ENCODE data around the gene OS9. TPM values are rescaled to one million over a fixed set of nuclear protein-coding genes. Genes with fewer than 3 reads are reported as not detected.

OS9 gene
- total and polyA plus RNA-seq, 2 of the 4 experiments (the other 2 are of a cell fraction), result 159 to 272 TPM

DNA sequence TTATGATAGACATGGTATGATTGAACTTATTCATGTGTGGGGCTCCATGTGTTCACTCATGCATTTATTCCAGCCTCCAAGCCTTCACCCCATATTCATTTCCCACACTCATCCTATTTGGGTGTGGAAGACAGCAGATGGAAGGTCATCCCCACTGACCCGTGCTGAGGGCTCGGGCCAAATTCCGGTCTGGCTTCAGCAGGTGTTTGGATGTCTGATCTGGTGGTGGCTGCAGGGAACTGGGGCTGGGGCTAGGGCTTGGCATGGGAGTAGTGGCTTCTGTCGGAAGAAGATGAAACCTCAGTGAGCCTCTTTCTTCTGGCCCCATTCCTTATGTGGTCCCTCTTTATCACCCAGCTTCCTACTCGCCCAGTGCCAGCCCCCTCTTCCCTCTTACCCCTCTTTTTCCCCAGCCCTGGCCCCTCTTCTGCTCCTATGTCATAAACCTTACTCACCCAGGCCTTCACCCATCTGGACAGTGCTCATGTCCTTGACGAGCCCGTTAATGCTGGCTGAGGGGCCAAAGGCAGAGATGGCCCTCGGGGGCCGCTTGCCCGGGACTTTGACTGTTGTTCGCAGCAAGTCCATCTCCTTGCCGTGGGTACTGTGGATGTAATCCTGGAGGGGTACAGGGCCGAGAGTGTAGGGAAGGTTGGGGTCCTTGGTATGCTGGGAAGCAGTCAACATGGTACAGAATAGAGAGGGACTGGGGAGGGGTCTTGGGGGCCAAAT lies 36.6 kb downstream of the OS9 start:
- H3K9me3 ChIP-seq (ENCODE audit: control insufficient read depth, insufficient read depth, low read length), result no peaks in the 10 kb centered on the region
- H2AK9ac ChIP-seq (replicated peaks; ENCODE audit: low read depth, low read length, poor library complexity), result no peak overlapping the region
- no peak overlapping the region for H3K56ac ChIP-seq (ENCODE audit: extremely low read depth, insufficient read depth, low read length)
- intact Hi-C loops (cut with micrococcal nuclease), result no loop called here
- no peak overlapping the region for H2AFZ ChIP-seq (replicated peaks; ENCODE audit: low read length, poor library complexity)
- H3K27me3 ChIP-seq (ENCODE audit: control insufficient read depth, insufficient read depth, low read length), result peaks cover 44% of the 10 kb centered on the region
- no peak overlapping the region for H4K8ac ChIP-seq (ENCODE audit: low read depth in 2 of 2, low read length in 2 of 2)
- no peak overlapping the region for H2BK5ac ChIP-seq (ENCODE audit: low read depth, low read length, poor library complexity, severe bottlenecking)
- in situ Hi-C loops (cut with MboI; ENCODE audit: low sequenced_read_pairs), result loop anchor here (10.0 kb wide), 1 partner anchor 146 kb away; no protein-coding TSS in a partner anchor
- no peak overlapping the region for H3K4me3 ChIP-seq (ENCODE audit: insufficient read depth, low read depth, low read length)
- DNase-seq (no peak), ATAC-seq (ENCODE audit: low read depth) (no peak)
- BruUV-seq (replicated peaks), result no TSS peak
- H3K4me2 ChIP-seq (ENCODE audit: low read depth, low read length), result no peak overlapping the region
- no peak overlapping the region for H4K91ac ChIP-seq (ENCODE audit: insufficient read depth, low read depth, low read length)
- peaks cover 16% of the 10 kb centered on the region; the same call in 1 of the 2 replicates for H4K20me1 ChIP-seq (ENCODE audit: insufficient read depth, low read length)
- WGBS, 2 experiments (ENCODE audit: extremely low coverage in 2 of 2, insufficient read length in 1 of 2), result 81% methylated on average over 6 of the region's 13 CpGs; no CpG with 5 or more reads in 1 of the 2 experiments
- H3K18ac ChIP-seq (ENCODE audit: low read depth, low read length), result no peak overlapping the region
- no peak overlapping the region for H2BK20ac ChIP-seq (ENCODE audit: low read depth, low read length)
- 0 out of 2 replicates have a peak, but pooled peaks cover 6% of the 10 kb centered on the region for H3K9me1 ChIP-seq (ENCODE audit: insufficient read depth, low read length)
- H3K36me3 ChIP-seq (ENCODE audit: control insufficient read depth, insufficient read depth, low read length), result peaks cover 6% of the 10 kb centered on the region; the same call in 1 of the 2 replicates
- no peak overlapping the region for H3K9ac ChIP-seq (ENCODE audit: low read depth, low read length)
- H2AK5ac ChIP-seq (ENCODE audit: low read depth, low read length), result no peak overlapping the region
- H3K27ac ChIP-seq (ENCODE audit: insufficient read depth, low read length), result no peak overlapping the region
- no peak overlapping the region for H2BK120ac ChIP-seq (ENCODE audit: low read depth, low read length)
- ChIA-PET POLR2A (ENCODE audit: unreplicated experiment) (no interaction called here), CTCF (no interaction called here)
- H3K14ac ChIP-seq (replicated peaks; ENCODE audit: low read depth, low read length), result no peak overlapping the region
- no peak overlapping the region for H3K23ac ChIP-seq (ENCODE audit: low read depth, low read length)
- dilution Hi-C loops (cut with HindIII; ENCODE audit: low sequenced_read_pairs, unreplicated experiment), result no loop called here
- H3K4me1 ChIP-seq (ENCODE audit: control insufficient read depth, insufficient read depth, low read length), result 0 out of 2 replicates have a peak, but pooled peaks cover 4% of the 10 kb centered on the region
- peaks cover 0 to 17% of the 10 kb centered on the region in 2 experiments; a peak in 1 of 4 replicates for H3K79me1 ChIP-seq (ENCODE audit: low read depth in 1 of 2, low read length in 2 of 2)
- no peak overlapping the region for H3K4ac ChIP-seq (ENCODE audit: low read depth, low read length)
- H4K5ac ChIP-seq (ENCODE audit: low read depth, low read length), result no peak overlapping the region
- H2BK15ac ChIP-seq (ENCODE audit: low read depth, low read length), result no peak overlapping the region
- TF ChIP-seq MXI1 (IDR thresholded peaks at IDR 0.05; ENCODE audit: borderline replicate concordance, low read depth, low read length), result no peak
- no peak for TF ChIP-seq BHLHE40 (IDR thresholded peaks at IDR 0.05; ENCODE audit: low read depth, low read length)
- TF ChIP-seq SMC3 (IDR thresholded peaks at IDR 0.05; ENCODE audit: low read depth, low read length), result no peak
- TF ChIP-seq, protein P1, sequence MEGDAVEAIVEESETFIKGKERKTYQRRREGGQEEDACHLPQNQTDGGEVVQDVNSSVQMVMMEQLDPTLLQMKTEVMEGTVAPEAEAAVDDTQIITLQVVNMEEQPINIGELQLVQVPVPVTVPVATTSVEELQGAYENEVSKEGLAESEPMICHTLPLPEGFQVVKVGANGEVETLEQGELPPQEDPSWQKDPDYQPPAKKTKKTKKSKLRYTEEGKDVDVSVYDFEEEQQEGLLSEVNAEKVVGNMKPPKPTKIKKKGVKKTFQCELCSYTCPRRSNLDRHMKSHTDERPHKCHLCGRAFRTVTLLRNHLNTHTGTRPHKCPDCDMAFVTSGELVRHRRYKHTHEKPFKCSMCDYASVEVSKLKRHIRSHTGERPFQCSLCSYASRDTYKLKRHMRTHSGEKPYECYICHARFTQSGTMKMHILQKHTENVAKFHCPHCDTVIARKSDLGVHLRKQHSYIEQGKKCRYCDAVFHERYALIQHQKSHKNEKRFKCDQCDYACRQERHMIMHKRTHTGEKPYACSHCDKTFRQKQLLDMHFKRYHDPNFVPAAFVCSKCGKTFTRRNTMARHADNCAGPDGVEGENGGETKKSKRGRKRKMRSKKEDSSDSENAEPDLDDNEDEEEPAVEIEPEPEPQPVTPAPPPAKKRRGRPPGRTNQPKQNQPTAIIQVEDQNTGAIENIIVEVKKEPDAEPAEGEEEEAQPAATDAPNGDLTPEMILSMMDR (conservative IDR thresholded peaks at IDR 0.05; ENCODE audit: low read depth, low read length), result no peak
- TF ChIP-seq RAD21 (IDR thresholded peaks at IDR 0.05; ENCODE audit: low read length), result no peak
- TF ChIP-seq POLR2A (IDR thresholded peaks at IDR 0.05; ENCODE audit: low read depth, low read length), result no peak
- TF ChIP-seq FOS (IDR thresholded peaks at IDR 0.05; ENCODE audit: low read depth, low read length), result no peak
- TF ChIP-seq MAFK (IDR thresholded peaks at IDR 0.05; ENCODE audit: low read depth, low read length), result no peak
- no peak for TF ChIP-seq CEBPB (IDR thresholded peaks at IDR 0.05; ENCODE audit: low read depth, low read length)
- no peak for TF ChIP-seq RCOR1 (IDR thresholded peaks at IDR 0.05; ENCODE audit: insufficient replicate concordance, low read length)
- TF ChIP-seq MAZ (IDR thresholded peaks at IDR 0.05; ENCODE audit: borderline replicate concordance, low read depth, low read length), result no peak
- TF ChIP-seq, protein P2, sequence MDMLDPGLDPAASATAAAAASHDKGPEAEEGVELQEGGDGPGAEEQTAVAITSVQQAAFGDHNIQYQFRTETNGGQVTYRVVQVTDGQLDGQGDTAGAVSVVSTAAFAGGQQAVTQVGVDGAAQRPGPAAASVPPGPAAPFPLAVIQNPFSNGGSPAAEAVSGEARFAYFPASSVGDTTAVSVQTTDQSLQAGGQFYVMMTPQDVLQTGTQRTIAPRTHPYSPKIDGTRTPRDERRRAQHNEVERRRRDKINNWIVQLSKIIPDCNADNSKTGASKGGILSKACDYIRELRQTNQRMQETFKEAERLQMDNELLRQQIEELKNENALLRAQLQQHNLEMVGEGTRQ (IDR thresholded peaks at IDR 0.05; ENCODE audit: low read depth, low read length), result no peak
- no peak for TF ChIP-seq RFX5 (IDR thresholded peaks at IDR 0.05; ENCODE audit: low read depth, low read length)
- TF ChIP-seq CHD1 (IDR thresholded peaks at IDR 0.05; ENCODE audit: low read depth, low read length), result no peak
- TF ChIP-seq, protein P3, sequence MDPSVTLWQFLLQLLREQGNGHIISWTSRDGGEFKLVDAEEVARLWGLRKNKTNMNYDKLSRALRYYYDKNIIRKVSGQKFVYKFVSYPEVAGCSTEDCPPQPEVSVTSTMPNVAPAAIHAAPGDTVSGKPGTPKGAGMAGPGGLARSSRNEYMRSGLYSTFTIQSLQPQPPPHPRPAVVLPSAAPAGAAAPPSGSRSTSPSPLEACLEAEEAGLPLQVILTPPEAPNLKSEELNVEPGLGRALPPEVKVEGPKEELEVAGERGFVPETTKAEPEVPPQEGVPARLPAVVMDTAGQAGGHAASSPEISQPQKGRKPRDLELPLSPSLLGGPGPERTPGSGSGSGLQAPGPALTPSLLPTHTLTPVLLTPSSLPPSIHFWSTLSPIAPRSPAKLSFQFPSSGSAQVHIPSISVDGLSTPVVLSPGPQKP (IDR thresholded peaks at IDR 0.05; ENCODE audit: borderline replicate concordance, low read depth, low read length), result no peak

All from IMR-90 (cell line).